WERI-Rb-1 (cell line): ENCODE data around the gene INTS7.

Experiments
- DNase-seq: peaks from one replicate; pipeline ENCODE4 v3.0.0-alpha.2; 2020
- H3K27ac ChIP-seq: fragments of 250-450 bp; sonication (Bioruptor Pico); 2 replicates; pipeline ENCODE4 v1.5.1; 2020; ENCODE audit warnings: mild to moderate bottlenecking, moderate library complexity
- H3K27me3 ChIP-seq: fragments of 250-450 bp; sonication (Bioruptor Pico); 2 replicates; pipeline ENCODE4 v1.5.1; 2021; ENCODE audit warnings: mild to moderate bottlenecking, low read depth, moderate library complexity; ENCODE audit not compliant: insufficient read depth, severe bottlenecking
- H3K36me3 ChIP-seq: fragments of 250-450 bp; sonication (Bioruptor Pico); 2 replicates; pipeline ENCODE4 v1.5.1; 2020; ENCODE audit warnings: mild to moderate bottlenecking, moderate library complexity
- H3K4me3 ChIP-seq: 2 replicates; pipeline ENCODE4 v1.5.1; 2011; ENCODE audit warnings: low read depth, mild to moderate bottlenecking, control low read depth, low read length
- H3K9me3 ChIP-seq: fragments of 250-450 bp; sonication (Bioruptor Pico); 2 replicates; pipeline ENCODE4 v1.5.1; 2021; ENCODE audit warnings: mild to moderate bottlenecking, moderate library complexity; ENCODE audit not compliant: severe bottlenecking
- CTCF ChIP-seq: IDR thresholded peaks from 2 replicates; pipeline ENCODE4 v1.5.1; 2011; ENCODE audit warnings: low read depth, mild to moderate bottlenecking, control low read depth, inconsistent platforms, low read length

INTS7 gene

GRCh38 chr1:211900441-211900840 lies 134.9 kb downstream of the INTS7 start:
- peaks cover 14% of the 10 kb centered on the region for H3K9me3 ChIP-seq
- no peak overlapping the region for H3K4me3 ChIP-seq
- no peak for TF ChIP-seq CTCF
- no peaks in the 10 kb centered on the region for H3K27me3 ChIP-seq
- H3K36me3 ChIP-seq, result no peaks in the 10 kb centered on the region
- DNase-seq, result no peak
- no peak overlapping the region for H3K27ac ChIP-seq

- no peak overlapping the region for H3K27ac ChIP-seq
- H3K9me3 ChIP-seq, result peaks cover 6% of the 10 kb centered on the region
- H3K4me3 ChIP-seq, result no peak overlapping the region
- no peaks in the 10 kb centered on the region for H3K36me3 ChIP-seq
- no peaks in the 10 kb centered on the region for H3K27me3 ChIP-seq
- no peak for DNase-seq
- no peak for TF ChIP-seq CTCF
These were observed 138.4 kb downstream of the INTS7 start for GRCh38 chr1:211896958-211897357.

GRCh38 chr1:211895126-211895759 lies 140.1 kb downstream of the INTS7 start:
- H3K27ac ChIP-seq, result no peak overlapping the region
- no peaks in the 10 kb centered on the region for H3K36me3 ChIP-seq
- H3K9me3 ChIP-seq, result no peaks in the 10 kb centered on the region
- DNase-seq, result no peak
- TF ChIP-seq CTCF, result no peak
- no peaks in the 10 kb centered on the region for H3K27me3 ChIP-seq
- no peak overlapping the region for H3K4me3 ChIP-seq

GRCh38 chr1:211894312-211894711 lies 141.0 kb downstream of the INTS7 start:
- Histone ChIP-seq H3K9me3 (peaks cover 4% of the 10 kb centered on the region), H3K27me3 (no peaks in the 10 kb centered on the region), H3K36me3 (no peaks in the 10 kb centered on the region), H3K27ac (no peak overlapping the region), H3K4me3 (no peak overlapping the region)
- no peak for DNase-seq
- TF ChIP-seq CTCF, result no peak

GRCh38 chr1:211893260-211893659 lies 142.1 kb downstream of the INTS7 start:
- H3K27ac ChIP-seq, result no peak overlapping the region
- peaks cover 4% of the 10 kb centered on the region for H3K9me3 ChIP-seq
- H3K36me3 ChIP-seq, result no peaks in the 10 kb centered on the region
- H3K4me3 ChIP-seq, result no peak overlapping the region
- DNase-seq, result no peak
- no peak for TF ChIP-seq CTCF
- H3K27me3 ChIP-seq, result no peaks in the 10 kb centered on the region

GRCh38 chr1:211892577-211892976 lies 142.8 kb downstream of the INTS7 start:
- no peaks in the 10 kb centered on the region for H3K27me3 ChIP-seq
- no peaks in the 10 kb centered on the region for H3K36me3 ChIP-seq
- DNase-seq, result no peak
- no peak overlapping the region for H3K4me3 ChIP-seq
- no peak overlapping the region for H3K27ac ChIP-seq
- H3K9me3 ChIP-seq, result peaks cover 4% of the 10 kb centered on the region
- TF ChIP-seq CTCF, result no peak
